ENCODE data around the gene CIC.
A peak's percentile ranks its signal among the peaks of the same experiment; 100 is the strongest.
"Not testable (repeated sequence)": the region's sequence is repeated elsewhere in the genome, so short reads cannot be mapped to it uniquely, and the experiment has no call there.

Gene CIC

DNA sequence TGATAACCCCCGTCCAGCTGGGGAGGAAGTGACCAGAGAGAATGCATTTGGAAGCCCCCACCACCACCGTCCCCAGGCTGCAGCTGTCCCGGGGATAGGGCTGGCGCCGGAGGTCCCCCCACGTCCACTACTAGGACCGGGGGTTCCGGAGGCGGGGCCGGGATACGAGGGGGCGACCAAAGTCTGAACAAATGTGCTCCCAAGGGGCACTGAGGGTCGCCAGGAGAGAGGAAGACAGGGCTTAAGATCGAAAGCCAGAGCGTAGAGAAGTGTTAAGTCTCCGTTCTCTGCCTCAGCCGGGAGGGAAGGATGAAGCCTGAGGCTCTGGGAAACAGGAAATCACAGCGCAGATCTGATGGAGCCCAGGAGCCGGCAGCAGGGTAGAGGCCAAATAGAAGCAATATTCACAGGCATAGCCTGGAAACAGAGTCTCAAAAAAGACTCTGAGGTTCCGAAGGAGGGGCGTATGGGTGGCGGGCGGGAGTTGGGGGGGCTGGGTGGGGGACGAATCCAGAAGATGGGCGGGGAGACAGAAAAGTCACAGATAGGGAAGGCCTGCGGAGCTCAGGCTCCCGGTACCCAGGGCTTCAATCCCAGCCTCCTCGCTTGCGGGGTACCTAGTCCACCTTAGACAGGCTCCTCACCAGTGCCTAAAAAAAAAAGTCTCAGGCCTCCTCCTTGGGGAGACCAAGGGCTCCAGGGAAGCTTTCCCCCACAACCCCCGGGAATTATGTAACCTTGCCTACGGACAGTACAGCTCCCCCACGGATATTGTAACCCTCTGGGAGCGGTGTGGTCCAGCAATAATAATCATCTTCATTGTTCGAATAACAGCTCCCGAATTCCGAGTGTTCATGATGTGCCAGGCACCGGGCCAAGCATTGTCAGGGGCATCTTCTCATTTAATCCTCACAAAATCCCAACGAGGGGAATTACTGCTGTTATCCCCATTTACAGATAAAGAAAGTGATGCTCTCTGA lies 13.0 kb upstream of the CIC start:
- no peak for DNase-seq

DNA sequence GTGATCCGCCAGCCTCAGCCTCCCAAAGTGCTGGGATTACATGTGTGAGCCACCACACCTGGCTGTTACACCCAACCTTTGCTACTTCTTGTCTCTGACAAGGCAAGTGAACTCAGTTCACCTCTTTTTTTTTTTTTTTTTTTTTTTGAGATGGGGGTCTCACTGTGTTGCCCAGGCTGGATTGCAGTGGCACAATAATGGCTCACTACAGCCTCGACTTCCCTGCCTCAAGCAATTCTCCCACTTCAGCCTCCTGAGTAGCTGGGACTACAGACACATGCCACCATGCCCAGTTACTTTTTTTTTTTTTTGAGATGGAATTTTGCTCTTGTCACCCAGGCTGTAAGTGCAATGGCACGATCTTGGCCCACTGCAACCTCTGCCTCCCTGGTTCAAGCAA lies 11.2 kb upstream of the CIC start:
- not testable (repeated sequence) for DNase-seq

DNA sequence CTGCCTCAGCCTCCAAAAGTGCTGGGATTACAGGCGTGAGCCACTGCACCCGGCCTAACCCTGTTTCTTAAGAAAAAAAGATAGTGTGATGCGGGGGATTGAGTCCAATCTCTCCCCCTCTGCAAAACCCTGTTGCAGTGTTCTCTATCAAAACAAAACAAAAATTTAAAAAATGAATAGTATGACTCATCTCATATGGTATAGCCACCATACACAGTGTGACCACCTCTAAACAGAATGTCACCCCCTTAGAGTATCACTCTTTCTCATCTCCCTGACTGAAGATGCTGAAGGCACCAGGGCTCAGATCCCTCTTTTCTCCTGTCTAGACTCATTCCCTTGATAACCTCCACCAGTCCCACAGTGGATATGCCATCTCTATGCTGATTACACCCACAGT lies 7.3 kb upstream of the CIC start:
- no peak for DNase-seq

DNA sequence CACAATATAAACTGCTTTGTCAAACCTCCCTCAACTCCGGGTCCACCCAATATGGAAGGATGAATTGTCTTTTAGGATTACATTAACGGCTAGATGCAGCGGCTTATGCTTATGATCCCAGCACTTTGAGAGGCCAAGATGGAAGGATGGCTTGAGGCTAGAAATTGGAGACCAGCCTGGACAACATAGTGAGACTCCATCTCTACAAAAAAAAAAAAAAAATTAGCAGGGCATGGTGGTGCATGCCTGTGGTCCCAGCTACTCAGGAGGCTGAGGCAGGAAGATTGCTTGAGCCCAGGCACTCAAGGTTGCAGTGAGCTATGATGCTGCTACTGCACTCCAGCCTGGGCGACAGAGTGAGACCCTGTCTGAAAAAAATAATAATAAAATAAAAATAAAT lies 2.9 kb upstream of the CIC start:
- not testable (repeated sequence) for DNase-seq

DNA sequence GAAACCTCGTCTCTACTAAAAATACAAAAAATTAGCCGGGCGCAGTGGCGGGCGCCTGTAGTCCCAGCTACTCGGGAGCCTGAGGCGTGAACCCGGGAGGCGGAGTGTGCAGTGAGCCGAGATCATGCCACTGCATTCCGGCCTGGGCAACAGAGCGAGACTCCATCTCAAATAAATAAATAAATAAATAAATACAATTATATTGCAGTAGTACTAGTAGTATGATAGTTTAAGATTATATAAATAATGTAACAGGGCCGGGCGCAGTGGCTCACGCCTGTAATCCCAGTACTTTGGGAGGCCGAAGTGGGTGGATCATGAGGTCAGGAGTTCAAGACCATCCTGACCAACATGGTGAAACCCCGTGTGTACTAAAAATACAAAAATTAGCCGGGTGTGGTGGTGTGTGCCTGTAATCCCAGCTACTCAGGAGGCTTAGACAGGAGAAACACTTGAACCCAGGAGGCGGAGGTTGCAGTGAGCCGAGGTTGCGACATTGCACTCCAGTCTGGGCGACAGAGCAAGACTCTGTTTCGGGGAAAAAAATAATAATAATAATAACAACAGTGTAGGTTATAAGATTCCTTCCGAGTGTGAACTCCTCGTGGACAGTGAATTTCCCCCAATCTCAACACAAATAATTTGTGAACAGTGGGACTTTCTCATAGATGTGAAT lies 2.0 kb upstream of the CIC start:
- not testable (repeated sequence) for DNase-seq

DNA sequence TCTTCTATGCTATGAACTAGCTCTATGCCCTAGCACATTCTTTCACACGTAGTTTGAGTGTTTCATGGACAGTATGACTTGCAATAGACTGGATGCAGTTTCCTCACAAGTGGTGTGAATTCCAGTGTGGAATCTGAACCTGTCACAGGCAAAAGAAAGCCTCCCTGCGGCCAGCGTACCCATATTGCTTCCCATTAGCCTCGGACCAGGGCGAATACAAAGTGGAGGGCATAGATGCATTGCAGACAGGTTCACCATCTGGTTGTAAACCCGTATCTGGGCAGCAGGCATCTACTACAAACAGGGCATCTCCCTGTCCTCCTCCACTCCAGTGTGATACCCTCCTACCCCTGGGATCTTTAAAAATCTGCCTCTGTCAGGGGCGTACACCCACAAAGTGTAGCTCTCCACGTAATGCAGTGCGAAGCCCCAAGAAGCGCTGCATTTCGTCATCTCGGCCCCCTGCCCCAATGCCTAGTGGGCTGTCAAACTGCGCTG lies 1.4 kb upstream of the CIC start:
- no peak for DNase-seq

DNA sequence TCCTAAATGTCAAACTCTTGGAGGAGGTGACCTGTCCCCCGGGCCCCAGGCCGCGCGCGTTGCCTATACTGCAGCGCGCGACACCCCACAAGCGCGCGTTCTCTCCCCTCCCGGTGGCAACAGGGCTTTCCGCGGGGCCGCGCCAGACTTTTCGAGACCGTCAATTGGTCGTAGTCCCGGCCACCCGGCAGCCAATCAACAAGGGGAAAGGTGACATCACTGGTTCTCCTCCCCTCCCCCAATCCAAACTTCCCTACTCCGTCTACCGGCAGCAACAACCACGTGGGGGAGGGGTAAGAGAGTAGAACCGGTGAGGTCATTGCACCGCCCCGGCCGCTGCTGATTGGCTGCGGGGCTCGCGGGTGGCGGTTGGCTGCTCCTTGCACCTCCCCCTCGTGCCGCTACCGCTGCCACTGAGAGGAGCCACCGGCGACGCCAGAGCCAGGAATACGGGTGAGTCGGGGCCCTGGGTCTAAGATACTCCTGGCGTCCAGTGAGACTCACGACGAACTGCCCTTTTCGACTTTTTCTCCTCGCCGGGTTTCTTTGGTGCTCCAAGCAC lies 829 bp upstream of the CIC start:
- DNase-seq = peak; percentile 93 to 96

DNA sequence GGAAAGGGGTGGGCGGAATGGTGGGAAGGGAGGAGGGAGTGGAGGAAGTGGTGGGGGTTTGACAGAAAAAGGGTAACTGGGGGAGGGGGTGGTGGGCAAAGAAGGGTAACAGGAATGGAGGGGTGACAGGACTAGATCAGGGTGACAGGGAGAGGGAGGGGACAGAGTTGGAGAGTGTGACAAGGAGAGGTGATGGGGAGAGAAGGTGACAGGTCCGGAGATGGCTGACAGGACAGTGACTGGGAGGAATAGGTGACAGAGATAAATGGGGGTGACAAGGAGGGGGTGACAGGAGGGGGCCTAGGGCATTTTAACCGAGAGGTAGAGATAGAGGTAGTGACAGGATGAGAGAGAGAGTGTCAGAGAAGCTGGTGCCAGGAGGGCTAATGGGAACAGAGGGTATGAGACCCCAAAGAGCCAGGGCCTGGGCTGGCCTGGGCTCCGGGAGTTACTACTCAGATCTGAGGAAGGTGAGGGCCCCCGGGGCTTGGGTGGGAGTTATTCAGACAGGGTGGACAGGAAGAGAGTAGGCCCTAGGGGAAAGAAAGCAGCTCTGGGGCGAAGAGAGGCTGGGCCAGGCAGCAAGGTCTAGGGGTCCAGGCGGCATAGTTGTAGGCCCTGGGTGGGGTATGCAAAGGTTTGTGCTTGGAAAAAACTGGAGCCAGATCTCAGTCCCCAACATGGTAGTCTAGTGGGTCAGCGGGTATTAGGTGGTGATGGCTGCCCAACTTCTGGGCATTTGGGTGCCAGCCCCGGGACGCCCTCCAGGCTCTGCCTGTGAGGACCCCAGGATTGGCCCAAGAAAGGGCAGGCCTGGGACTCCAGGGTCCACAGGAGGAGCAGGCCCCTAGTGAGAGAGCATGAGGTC lies 660 bp downstream of the CIC start:
- DNase-seq = no peak

DNA sequence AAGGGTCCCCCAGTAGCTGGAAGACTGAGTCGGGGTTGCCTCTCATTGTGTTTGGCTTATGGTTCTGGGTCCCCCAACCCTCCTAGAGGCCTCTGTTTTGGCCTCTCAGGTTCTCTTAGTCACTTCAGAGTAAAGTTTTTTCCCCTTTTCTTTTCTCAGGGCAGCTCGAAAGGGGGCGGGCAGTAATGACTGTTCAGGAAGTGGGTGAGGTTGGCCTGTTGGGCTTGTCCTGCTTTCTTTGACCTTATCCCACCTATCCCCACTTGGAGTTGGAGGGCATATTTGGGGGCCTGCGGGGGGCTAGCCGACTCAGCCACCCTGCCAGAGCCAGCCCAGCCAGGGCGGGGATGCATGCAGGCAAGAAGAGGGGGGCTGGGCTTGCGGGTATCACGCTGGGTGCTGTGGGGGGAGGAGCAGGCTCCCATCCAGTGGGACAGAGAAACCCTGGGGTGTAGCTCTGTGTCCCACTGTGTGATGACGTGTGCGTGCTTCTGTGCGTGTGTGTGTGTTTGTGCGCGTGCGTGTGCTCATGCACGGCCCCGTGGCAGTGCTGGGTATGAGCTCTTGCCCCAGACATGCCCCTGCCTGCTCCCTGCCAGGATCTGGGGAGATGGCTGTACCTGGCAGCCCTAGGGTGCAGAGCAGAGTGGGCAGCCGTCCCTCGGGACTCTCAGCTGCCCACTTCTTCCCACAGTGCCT lies 1.4 kb downstream of the CIC start:
- DNase-seq = peak; percentile 53 to 56

DNA sequence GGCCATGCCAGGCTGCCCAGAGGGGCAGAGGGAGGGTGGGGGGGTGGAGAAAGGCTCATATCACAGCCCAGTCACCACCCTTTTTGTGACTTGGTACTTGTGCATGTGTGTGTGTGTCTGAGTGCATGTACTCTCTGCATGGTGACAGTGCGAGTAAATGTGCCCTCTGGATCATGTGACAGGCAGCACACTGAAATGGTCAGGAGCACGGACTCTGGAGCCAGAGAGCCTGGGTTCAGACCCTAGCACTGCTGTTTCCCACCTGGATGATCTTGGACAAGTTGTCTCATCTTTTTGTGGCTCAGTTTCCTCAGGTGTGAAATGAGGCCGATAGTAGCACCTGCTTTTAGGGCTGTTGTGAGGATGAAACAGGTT lies 2.0 kb downstream of the CIC start:
- DNase-seq = no peak

DNA sequence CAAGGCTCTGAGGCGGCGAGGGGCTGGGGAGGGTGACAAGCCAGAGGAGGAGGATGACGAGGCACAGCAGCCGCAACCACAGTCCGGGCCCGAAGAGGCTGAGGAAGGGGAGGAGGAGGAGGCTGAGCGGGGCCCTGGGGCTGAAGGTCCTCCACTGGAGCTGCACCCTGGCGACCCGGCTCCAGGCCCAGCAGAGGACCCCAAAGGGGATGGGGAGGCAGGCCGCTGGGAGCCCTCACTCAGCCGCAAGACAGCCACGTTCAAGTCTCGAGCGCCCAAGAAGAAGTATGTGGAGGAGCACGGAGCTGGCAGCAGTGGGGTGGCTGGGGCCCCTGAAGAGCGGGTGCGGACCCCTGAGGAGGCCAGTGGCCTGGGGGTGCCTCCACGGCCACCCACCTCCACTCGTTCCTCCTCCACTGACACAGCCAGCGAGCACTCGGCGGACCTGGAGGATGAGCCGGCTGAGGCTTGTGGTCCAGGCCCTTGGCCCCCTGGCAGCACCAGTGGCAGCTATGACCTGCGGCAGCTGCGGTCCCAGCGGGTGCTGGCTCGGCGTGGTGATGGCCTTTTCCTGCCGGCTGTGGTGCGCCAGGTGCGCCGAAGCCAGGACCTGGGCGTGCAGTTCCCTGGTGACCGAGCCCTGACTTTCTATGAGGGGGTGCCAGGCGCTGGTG lies 2.9 kb downstream of the CIC start:
- DNase-seq = no peak

DNA sequence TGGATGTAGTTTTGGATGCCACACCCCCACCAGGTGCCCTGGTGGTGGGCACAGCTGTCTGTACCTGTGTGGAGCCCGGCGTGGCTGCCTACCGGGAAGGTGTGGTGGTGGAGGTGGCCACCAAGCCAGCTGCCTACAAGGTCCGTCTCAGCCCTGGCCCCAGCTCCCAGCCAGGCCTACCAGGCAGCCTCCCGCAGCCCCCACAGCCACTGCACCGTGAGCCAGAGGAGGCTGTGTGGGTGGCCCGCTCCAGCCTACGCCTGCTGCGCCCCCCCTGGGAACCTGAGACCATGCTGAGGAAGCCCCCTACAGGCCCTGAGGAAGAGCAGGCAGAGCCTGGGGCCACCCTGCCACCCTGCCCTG lies 3.5 kb downstream of the CIC start:
- DNase-seq = no peak

DNA sequence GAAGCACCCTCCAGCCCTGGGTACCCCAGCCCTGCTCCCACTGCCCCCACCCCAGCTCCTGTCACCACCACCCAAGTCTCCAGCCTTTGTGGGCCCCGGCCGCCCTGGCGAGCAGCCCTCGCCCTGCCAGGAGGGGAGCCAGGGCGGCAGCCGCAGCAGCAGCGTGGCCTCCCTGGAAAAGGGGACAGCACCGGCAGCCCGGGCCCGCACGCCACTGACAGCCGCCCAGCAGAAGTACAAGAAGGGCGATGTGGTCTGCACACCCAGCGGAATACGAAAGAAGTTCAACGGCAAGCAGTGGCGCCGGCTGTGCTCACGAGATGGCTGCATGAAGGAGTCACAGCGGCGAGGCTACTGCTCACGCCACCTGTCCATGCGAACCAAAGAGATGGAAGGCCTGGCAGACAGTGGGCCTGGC lies 3.9 kb downstream of the CIC start:
- DNase-seq = no peak

DNA sequence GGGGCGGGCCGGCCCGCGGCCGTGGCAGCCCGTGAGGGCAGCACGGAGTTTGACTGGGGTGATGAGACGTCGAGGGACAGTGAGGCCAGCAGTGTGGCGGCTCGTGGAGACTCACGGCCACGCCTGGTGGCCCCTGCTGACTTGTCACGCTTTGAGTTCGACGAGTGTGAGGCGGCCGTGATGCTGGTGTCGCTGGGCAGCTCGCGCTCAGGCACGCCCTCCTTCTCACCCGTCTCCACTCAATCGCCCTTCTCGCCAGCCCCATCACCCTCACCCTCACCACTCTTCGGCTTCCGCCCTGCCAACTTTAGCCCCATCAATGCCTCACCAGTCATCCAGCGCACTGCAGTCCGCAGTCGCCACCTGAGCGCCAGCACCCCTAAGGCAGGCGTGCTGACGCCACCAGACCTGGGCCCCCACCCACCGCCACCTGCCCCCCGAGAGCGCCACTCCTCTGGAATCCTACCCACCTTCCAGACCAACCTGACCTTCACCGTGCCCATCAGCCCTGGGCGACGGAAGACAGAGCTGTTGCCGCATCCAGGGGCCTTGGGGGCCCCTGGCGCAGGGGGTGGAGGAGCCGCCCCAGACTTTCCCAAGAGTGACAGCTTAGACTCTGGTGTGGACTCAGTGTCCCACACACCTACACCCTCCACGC lies 4.5 kb downstream of the CIC start:
- no peak for DNase-seq

DNA sequence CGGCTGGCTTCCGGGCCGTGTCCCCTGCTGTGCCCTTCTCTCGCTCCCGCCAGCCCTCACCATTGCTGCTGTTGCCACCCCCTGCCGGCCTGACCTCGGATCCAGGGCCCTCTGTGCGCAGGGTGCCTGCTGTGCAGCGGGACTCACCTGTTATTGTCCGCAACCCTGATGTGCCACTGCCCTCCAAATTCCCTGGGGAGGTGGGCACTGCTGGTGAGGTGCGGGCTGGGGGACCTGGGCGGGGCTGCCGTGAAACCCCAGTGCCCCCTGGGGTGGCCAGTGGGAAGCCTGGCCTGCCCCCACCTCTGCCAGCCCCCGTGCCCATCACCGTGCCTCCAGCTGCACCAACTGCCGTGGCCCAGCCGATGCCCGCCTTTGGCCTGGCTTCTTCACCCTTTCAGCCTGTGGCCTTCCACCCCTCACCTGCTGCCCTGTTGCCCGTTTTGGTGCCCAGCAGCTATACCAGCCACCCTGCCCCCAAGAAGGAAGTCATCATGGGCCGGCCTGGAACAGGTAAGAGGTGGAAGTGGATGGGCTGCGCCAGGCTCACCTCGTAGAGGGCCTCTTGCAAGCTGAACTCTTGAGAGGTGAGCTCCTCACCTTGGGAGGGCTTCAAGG lies 5.1 kb downstream of the CIC start:
- DNase-seq = no peak

DNA sequence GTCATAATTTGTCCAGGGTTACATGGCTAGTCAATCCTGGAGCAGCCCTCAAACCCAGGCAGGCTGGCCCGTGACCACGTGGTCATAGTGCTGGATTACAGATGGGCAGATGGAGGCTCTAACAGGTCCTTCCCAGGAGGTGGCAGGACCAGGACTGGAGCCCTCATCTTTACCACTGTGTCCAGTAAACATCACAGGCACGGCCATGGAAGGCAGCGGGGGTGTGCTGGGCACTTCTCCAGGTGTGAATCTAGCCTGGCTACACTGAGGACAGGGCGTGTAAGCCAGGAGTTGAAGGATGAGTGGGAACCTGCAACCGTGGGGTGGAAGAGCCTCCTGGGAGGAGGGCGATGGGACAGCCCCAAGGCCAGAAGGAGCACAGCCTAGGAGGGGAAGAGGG lies 6.1 kb downstream of the CIC start:
- DNase-seq = no peak

DNA sequence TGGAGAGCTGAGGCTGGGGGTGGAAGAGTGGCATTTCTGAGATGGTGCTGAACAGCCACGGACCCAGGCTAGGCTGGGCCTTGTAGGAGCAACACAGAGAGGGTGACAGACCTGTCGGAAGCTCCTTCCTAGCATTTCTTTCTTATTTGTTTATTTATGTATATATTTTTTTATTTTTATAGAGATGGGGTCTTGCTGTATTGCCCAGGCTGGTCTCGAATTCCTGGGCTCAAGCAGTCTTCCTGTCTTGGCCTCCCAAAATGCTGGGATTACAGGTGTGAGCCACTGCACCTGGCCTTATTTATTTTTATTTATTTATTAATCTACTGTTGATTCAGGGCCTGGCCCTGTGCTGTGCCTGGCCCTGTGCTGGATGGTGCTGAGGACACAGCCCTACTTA lies 6.5 kb downstream of the CIC start:
- DNase-seq = no peak

DNA sequence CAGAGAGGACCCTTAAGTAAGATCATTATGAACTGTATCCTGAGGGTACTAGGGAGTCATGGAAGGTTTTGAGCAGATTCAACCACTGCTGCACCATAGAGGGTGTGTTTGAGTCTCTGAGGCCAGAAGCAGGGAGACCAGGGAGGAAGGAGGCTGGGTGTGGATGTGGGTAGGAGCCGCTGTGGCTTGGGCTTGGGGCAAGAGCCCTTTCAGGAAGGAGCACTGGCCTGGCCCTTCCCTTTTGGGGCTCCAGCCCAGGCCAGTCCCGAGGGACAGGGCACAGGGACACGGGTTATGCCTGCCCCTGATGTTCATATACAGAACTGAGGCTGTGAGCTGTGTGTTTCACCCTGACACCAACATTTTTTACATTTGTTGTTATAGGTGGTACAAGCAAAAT lies 7.2 kb downstream of the CIC start:
- DNase-seq = no peak

DNA sequence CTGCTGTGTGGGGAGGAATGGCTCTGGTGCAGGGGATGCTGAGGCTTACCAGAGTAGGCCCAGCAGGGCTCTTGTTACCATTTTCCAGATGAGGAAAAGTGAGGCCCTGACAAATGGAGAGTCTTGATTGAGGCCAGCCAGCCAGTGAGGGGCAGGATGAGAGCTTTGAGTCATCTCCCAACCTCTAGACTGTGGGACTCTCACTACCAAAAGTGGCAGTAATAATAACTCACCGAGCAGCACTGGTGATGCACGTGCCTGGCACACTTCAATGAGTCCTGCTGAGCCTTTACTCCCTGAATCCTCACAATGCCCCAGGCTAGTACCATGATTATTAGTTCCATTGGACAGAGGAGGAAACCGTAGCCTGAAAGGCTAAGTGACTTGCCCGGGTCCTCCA lies 7.8 kb downstream of the CIC start:
- DNase-seq = no peak

DNA sequence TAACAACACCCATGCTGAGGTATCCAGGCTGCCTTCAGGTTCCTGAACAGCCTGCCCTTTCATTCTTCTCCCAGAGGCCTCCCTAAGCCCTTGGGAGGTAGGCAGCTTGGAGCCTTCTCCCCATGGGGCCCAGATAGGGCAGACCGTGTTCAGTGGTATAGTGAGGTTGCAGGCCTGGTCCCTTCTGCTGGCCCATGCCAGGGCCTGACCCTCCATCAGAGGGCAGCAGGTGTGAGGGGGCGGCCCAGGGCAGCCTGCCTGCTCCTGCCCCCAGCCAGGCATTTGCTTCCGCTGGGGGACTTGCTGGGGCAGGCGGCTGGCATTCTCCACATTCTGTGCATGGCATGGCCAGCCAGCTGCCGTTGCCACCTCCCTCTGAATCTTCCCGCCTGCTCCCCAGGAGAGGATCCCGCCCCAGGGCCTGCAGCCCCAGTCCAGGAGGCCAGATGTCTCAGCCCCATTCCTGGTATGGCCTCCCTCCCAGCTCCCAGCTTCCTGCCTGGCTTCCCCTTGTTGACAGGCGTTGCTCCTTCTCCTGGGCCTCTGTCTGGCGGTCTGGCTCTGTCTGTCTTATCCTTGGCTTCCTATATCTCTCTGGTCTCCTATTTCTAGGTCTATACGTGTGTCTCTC lies 8.9 kb downstream of the CIC start:
- no peak for DNase-seq

Data from stimulated activated CD4-positive, alpha-beta T cell treated with anti-CD3 and anti-CD28 coated beads, Interleukin-2, amount 100 ng/mL, for 48 hours (primary cell).